Esophagus squamous epithelium (tissue), 4 donors: ENCODE results near the gene GSPT2.

Experiments
- CTCF ChIP-seq, 6 experiments: fragments of 450-650 bp in 4 of 6; fragments of 200-600 bp in 2 of 6; sonication (generic) in 2 of 6; IDR thresholded peaks; one replicate each; pipeline ENCODE4 v1.5.1; 2016 to 2019; ENCODE audit warnings: antibody characterized with exemption in 6 of 6, mild to moderate bottlenecking in 4 of 6, moderate library complexity in 4 of 6
- POLR2A ChIP-seq, 4 donors: fragments of 450-650 bp; IDR thresholded peaks; one replicate each; pipeline ENCODE4 v1.6.1; 2017; ENCODE audit warnings: antibody characterized with exemption in 4 of 4, mild to moderate bottlenecking in 4 of 4, moderate library complexity in 3 of 4

- TF ChIP-seq POLR2A (IDR thresholded peaks at IDR 0.05) (no peak), CTCF (IDR thresholded peaks at IDR 0.05) (no peak)
Observed at GRCh38 chrX:51697397-51697796, 45.8 kb upstream of the GSPT2 start.
